Measurements from ENCODE around the gene ERG.

Gene ERG

GRCh38 chr21:38498057-38498833 lies at the start of gene ERG:
TSS of gene ERG (minus strand) at chr21:38498477. CDS start at chr21:38498380, 97 bp downstream.
- no peak for DNase-seq (ENCODE audit: low read depth in 2 of 2, low spot score in 1 of 2)

GRCh38 chr21:38544661-38545060 lies 46.4 kb upstream of the ERG start:
- DNase-seq (ENCODE audit: low read depth in 2 of 2, low spot score in 1 of 2), result no peak

GRCh38 chr21:38542263-38542662 lies 44.0 kb upstream of the ERG start:
- DNase-seq (ENCODE audit: low read depth in 2 of 2, low spot score in 1 of 2), result no peak

GRCh38 chr21:38538353-38538752 lies 40.1 kb upstream of the ERG start:
- no peak for DNase-seq (ENCODE audit: low read depth in 2 of 2, low spot score in 1 of 2)

GRCh38 chr21:38534591-38534990 lies 36.3 kb upstream of the ERG start:
- no peak for DNase-seq (ENCODE audit: low read depth in 2 of 2, low spot score in 1 of 2)

- no peak for DNase-seq (ENCODE audit: low read depth in 2 of 2, low spot score in 1 of 2)
Measured at GRCh38 chr21:38533887-38534286, 35.6 kb upstream of the ERG start.

- no peak for DNase-seq (ENCODE audit: low read depth in 2 of 2, low spot score in 1 of 2)
Measured at GRCh38 chr21:38531591-38531990, 33.3 kb upstream of the ERG start.

GRCh38 chr21:38531039-38531541 lies 32.8 kb upstream of the ERG start:
- no peak for DNase-seq (ENCODE audit: low read depth in 2 of 2, low spot score in 1 of 2)

GRCh38 chr21:38527737-38528136 lies 29.5 kb upstream of the ERG start:
- no peak for DNase-seq (ENCODE audit: low read depth in 2 of 2, low spot score in 1 of 2)

GRCh38 chr21:38525454-38525853 lies 27.2 kb upstream of the ERG start:
- DNase-seq (ENCODE audit: low read depth in 2 of 2, low spot score in 1 of 2), result no peak

- no peak for DNase-seq (ENCODE audit: low read depth in 2 of 2, low spot score in 1 of 2)
Measured at GRCh38 chr21:38524168-38525153, 26.2 kb upstream of the ERG start.

- no peak for DNase-seq (ENCODE audit: low read depth in 2 of 2, low spot score in 1 of 2)
Measured at GRCh38 chr21:38520511-38520910, 22.2 kb upstream of the ERG start.

GRCh38 chr21:38511662-38512243 lies 13.5 kb upstream of the ERG start:
- DNase-seq (ENCODE audit: low read depth in 2 of 2, low spot score in 1 of 2), result no peak

- DNase-seq (ENCODE audit: low read depth in 2 of 2, low spot score in 1 of 2), result no peak
Measured at GRCh38 chr21:38511198-38511597, 12.9 kb upstream of the ERG start.

GRCh38 chr21:38507374-38507942 lies 9.2 kb upstream of the ERG start:
- no peak for DNase-seq (ENCODE audit: low read depth in 2 of 2, low spot score in 1 of 2)

- DNase-seq (ENCODE audit: low read depth in 2 of 2, low spot score in 1 of 2), result no peak
Measured at GRCh38 chr21:38506661-38507281, 8.5 kb upstream of the ERG start.

GRCh38 chr21:38505654-38506523 lies 7.6 kb upstream of the ERG start:
- DNase-seq (ENCODE audit: low read depth in 2 of 2, low spot score in 1 of 2), result no peak

GRCh38 chr21:38504066-38504465 lies 5.8 kb upstream of the ERG start:
- DNase-seq (ENCODE audit: low read depth in 2 of 2, low spot score in 1 of 2), result no peak

GRCh38 chr21:38503583-38503982 lies 5.3 kb upstream of the ERG start:
- no peak for DNase-seq (ENCODE audit: low read depth in 2 of 2, low spot score in 1 of 2)

GRCh38 chr21:38500073-38500472 lies 1.8 kb upstream of the ERG start:
- DNase-seq (ENCODE audit: low read depth in 2 of 2, low spot score in 1 of 2), result no peak
